HG03066 (cell line): Measurements from ENCODE around the gene PPP5C.
"Not testable (repeated sequence)": the region's sequence is repeated elsewhere in the genome, so short reads cannot be mapped to it uniquely, and the experiment has no call there.

Experiments used
- ATAC-seq: cut with Tn5 transposase; IDR thresholded peaks from one replicate; pipeline ENCODE4 v1.9.1; 2021; ENCODE audit warnings: low read depth; ENCODE audit not compliant: unreplicated experiment

The PPP5C gene

DNA sequence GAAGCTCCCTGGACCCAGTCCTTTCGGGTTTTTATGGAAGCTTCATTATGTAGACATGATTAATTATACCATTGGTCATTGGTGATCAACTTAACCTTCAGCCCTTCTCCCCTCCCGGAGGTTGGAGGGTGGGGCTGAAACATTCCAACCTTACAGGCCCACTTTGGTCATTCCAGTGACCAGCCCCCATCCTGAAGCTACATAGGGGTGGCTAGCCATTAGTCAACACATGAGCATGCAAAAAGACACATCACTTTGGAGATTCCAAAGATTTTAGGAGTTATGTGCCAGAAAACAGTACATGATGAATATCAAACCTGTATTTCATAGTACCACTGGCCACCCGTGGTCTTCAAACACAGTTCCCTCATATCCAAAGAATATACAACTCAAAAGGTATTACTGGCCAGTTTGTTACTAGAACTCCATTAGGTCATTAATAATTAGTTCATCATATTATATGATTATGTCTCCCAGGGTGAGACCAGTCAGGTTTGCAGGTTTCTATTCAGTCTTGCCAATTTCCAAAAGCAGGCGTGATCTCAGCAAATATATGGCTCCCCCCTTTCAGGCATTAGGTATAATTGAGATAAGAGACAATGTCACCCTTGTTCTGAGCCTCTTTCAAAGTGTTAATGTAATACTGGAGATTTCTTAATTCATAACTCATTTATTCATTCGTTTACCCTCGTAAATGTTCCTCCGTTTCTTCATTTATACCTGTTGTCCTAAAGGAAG, 11.1 kb downstream of the PPP5C start:
- no peak for ATAC-seq

DNA sequence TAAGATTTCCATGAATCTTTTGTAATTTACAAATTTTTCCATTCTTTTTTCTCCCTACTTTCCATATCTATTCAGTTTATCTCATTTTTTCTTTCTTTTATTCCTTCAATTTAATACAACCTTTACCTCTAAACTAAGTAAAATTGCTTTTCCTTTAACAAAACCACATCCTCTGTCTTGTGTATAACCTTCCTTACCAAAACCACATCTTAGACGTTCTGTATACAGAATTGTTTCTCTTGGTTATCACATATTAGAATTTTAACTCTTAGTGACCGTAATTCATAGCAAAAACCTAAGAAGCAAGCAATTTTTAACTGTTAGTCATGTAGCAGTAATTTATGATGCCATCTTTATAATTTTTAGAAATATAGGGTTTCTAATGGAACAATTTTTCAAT, 15.0 kb downstream of the PPP5C start:
- ATAC-seq = no peak

DNA sequence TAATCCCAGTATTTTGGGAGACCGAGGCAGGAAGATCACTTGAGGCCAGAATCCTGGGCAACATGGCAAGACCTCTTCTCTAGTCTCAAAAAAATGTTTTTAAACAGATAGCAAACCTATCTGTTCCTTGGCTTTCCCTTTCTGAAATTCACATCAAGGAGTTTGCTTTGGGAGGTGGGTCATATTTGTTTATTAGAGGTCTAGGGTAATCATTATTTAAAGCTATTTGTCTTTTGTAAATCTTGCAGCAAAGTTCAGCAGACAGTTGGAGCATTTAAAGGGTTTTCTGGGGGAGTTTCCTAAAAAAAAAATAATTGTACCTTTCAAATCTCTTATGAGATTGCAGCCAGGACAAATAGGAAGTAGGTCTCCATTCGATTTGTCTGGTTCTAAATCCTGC, 17.5 kb downstream of the PPP5C start:
- no peak for ATAC-seq

DNA sequence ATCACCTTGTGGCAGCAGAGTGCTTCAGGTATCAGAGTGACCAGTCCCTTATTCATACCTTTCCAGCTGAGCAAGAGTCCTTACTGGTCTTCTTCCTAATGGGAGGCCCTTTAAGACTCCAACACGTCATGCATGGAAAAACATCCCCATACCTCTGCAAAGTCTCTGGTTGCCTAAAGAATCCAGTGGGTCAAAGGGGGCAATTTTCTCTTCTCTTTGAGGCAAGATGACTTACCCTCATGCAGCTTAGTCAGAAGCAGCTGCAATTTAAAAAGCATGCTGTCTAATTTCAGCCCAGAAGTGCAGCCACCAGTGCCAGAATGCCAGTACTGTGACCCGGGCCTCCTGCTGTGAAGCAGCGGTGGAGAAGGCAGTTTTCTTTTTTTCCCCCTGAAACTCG, 18.7 kb downstream of the PPP5C start:
- ATAC-seq = no peak

DNA sequence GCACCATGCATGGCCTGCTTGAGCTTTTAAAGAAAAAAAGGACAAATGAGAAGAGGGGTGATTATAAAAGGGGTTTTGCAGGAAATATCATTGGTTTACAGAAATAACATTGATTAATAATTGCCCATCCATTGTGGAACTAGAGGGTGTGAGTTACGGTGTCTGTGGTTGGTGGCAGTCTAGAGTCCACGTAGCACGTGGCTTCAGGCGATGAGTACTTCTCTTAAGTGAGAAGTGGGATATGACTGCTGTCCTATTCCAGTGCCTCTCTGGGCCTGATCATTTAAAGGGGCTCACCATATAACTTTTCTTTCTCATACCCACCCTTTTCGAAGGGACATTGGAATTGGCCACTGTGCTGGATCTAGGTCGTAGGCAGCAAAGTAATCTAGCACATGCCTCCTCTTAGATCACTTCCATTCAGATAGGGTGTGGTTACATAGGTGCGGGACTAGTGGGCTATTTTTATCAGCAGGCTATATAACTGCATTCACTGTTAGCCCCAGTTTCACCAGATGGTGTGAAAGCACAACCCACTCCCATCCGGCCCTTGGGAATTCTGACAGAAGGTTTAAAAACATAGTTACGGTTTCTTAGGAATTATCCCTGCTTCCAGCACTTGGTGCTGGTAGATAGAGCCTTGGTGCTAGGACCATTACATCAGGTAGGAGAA, 19.9 kb downstream of the PPP5C start:
- no peak for ATAC-seq

DNA sequence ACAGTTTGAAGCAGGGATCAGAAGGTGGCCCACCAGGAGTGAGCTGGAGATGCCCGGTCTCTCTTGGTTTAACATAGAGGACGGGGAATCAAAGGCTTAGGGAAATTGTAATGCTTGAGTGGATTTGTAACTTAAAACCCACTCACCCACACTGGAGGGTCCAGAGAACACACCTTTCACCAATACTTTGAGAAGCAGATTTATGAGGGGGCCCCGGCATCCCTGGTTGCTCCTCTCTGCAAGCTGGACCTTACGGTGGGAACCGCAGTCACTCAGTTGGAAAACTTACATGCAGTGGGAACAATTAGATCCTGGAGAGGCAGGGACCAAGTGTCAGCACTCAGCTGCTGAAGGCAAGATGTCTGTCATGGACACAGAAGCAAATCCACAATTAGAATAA, 20.5 kb downstream of the PPP5C start:
- no peak for ATAC-seq

DNA sequence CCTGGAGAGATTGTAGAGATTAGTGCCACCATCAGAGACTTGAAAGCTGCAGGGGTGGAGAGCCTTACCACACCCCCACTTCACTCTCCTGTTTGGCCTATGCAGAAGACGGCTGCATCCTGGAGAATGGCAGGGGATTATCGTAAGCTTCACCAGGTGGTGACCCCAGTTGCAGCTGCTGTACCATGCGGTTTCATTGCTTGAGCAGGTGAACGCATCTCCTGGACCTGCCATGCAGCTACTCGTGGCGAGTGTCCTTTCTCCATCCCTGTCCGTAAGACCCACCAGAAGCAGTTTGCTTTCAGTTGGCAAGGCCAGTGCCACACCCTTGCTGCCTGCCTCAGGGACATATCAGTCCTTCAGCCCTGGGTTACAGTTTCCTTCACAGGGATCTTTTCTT, 21.2 kb downstream of the PPP5C start:
- no peak for ATAC-seq

DNA sequence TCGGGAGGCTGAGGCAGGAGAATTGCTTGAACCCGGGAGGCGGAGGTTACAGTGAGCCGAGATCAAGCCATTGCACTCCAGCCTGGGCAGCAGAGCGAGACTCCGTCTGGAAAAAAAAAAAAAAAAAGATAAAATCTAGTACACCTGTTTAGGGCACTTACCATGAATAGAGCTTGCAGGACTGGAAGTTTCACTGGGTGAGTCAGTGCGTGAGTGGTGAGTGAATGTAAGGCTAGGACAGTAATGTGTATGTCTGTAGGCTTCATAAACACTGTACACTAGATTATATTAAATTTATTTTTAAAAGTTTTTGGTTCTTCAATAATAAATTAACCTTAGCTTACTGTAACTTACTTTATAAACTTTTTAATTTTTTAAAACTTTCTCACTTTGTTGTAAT, 22.9 kb downstream of the PPP5C start:
- ATAC-seq = no peak

DNA sequence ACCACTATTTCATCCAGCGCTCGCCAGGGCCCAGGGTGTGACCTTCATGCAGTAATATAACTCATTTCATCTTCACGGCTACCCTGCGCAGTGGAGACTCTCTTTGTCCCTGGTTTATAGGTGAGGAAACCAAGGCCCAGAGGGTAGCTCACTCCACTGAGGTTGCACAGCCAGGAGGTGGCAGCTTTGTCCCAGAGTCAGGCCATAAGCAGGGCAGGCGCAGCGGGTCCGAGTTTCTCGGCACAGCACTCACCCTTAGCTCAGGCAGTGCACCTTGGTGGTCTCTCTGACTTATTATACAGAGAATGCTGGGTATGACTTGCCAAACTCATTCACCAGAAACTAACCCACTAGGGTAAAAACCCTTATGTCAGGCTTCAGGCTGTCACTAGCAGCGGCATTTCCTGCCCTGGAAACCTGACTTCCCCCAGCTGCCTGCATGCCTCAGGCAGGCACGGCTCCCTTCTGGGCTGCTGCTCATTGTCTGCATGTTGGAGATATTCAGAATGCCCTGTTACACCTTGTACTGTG, 24.5 kb downstream of the PPP5C start:
- no peak for ATAC-seq

DNA sequence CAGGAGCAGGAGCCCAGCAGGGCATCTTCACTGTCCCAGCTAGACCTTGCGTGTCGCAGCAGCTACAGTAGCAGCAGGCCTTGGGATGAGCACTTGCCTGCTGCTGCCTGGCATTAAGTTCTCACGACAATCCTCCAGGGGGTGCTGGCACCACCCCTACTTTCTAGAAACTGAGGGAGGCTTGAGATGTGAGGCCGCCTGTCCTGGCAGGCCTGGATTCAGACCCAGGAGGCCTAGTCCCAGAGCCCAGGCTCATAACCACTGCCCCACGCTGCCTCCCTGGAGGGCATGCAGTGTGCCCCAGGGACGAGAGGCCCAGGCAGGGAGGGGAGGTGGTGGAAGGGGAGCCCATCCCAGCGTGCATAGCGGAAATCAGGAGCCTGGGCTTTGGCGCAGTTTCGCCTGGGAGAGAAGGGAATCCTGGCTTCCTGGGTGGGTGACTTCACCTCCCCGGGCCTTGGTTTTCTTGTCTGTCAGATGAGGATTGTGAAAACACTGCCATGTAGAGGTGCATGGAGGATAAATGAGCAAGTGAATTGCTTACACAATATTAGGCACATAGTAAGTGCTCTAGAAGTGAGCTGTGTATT, 26.1 kb downstream of the PPP5C start:
- ATAC-seq = no peak

DNA sequence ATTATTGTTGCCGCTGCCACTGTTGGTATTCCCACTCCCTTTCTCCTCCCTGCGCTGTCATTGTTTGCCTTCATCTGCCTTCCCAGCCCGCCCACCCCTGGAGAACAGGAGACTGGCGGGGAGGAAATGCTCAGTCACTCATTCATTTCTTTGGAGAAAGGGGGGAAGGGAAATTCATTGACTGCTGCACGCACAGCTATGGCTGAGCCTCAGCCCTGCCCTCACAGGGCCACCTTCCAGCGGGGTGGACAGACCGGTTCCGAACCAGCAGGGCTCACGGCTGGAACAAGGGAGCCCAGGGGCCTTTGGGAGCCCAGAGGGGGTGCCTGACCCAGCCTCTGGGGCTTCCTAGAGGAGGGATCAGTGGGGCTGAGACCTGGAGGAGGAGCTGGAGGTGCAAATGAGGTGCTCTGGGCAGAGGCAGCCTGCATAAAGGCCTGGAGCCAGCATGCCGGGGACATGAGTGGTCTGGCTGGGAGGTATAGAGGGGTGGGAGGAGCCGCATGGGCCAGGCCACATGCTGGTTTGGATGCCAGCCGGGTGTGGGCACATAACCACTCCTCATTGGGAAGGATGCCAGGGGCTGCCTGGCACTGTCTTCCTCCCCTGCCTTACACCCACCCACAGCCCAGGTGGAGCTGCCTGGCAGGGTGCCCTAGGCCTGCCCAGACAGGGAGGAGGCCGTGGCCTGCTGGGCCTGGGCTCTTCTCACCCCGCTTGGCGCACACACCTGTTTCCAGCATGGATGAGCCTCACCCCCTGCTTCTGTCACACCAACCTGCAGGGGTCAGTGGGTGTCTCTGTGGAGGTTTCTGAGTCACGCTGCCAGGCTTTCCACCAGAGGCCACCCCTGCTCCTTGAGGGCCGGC, 26.8 kb downstream of the PPP5C start:
- no peak for ATAC-seq

DNA sequence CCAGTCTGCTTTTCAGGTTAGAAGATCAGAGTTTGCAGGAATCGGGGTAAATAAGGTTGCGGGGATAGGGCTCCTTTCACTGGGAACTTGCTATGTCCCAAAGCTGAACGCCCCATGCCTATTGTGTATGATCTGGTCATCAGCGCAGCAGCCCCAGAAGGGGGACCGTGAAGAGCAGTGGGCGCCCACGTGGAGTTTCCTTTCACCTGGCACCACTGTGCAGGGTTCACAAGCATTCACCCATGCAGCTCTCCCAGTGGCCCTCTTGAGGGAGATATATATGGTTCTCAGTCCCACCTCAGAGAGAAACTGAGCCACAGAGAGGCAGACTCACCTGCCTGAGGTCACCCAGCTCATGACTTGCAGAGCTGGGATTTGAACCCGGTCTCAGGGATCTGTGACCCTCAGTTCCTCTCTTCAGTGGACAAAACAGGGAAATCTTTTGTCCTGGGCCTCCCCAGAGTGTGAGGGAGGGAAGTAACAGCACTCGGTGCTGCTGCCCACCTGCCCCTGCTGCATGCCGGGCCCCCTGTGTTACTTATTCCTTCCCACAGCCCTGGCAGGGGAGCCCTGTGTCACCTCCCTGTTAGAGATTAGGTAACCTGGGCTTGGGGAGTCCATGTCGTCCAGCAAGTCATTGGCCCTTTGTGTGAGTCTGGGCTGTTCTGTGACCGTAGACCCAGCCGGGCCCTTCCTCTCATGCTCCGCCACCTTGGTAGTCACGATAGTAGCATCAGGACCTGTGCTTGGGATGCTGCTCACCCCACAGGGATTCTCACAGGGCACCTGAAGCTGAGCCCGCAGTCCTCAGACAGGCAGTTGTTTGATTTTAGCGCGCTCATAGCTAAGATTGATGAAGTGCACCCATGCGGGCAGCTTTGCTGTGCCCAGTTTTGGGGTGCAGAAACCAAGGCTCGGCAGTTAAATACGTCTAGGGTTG, 27.9 kb downstream of the PPP5C start:
- ATAC-seq = no peak

DNA sequence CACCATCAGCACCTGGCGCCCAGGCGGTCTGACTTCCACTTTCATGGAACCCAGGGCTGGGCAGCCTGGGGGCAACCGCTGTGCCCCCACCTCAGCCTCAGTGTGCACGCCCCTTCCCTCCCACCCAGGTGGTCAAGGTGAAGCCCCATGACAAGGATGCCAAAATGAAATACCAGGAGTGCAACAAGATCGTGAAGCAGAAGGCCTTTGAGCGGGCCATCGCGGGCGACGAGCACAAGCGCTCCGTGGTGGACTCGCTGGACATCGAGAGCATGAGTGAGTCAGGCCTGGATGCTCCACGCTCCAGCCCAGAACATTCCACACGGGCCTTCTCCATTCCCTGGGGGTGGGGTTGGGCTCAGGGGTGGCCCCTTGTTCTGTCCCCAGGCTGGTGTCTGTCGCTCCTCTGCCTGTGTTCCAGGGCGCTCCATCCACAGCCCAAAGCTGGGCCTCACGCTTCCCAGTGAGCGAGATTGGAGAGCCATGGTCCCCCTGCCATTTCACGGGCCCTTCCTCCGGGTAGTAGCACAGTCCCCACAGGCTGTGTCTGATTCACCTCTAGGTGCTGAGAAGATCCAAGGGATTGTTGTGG, 28.7 kb downstream of the PPP5C start:
- not testable (repeated sequence) for ATAC-seq

DNA sequence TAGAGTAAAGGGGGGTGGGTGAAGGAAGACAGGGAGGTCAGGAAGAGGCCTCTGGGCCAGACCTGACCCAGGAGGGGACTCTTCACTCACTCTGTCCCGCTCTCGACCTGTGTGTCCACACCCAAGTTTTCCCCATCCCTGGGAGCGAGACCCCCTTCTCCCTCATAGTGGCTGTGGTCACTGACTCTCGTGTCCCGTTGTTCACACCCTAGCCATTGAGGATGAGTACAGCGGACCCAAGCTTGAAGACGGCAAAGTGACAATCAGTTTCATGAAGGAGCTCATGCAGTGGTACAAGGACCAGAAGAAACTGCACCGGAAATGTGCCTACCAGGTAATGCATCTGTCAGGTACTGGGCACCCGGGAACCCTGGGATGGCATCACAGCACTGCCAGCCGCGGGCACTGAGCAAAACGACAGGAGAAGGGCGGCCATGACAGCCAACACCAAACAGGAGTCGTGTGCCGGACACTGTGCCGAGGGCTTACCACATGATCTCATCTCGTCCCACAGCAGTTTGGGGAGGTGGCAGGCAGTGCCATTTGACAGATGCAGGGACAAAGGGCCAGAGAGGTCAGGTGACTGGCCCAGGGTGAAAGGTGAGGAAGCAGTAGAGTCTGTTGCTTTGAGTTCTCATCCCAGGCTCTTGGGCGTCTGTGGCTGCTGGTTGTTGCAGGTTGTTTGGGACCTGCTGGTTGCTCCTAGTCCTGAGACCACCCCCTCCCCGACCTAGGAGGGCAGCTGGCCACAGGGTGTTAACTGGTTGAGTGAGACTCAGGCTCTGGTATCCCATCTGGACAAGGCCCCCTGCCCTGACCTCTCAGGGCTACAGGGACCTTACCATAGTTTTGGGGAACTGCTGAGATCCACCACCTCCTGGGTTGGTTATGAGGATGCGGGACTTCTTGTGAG, 29.6 kb downstream of the PPP5C start:
- ATAC-seq = no peak

DNA sequence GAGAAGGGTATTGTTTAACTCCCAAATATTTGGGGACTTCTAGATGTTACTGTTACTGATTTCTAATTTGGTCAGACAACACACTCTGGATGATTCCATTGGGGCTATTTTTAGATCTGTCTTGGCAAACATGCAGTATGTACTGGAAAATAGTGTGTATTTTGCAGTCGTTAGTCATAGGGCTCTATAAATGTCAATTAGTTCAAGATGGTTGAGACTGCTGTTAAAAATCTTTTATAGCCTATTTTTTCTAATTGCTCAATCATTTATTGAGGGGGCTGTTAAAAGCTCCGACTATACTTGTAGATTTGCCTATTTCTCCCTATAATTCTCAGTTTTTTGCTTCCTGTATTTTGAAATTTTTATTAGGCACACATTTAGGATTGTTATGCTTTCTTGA, 31.4 kb downstream of the PPP5C start:
- no peak for ATAC-seq

DNA sequence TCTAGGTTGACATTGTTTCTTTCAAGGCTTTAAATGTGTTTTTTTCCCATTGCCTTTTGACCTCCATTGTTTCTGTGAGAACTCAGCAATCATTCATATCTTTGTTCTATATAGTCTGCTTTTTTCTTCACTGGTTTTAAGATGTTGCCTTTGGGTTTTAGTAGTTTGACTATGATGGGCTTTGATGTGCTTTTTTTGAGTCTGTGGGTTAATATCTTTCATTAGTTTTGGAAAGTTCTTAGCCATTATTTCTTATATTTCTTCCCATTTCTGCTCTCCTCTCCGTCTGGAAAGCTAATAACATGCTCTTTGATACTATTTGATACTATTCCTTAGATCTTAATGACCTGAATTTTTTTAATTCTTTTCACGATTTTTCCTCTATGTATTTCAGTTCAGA, 33.8 kb downstream of the PPP5C start:
- ATAC-seq = no peak

DNA sequence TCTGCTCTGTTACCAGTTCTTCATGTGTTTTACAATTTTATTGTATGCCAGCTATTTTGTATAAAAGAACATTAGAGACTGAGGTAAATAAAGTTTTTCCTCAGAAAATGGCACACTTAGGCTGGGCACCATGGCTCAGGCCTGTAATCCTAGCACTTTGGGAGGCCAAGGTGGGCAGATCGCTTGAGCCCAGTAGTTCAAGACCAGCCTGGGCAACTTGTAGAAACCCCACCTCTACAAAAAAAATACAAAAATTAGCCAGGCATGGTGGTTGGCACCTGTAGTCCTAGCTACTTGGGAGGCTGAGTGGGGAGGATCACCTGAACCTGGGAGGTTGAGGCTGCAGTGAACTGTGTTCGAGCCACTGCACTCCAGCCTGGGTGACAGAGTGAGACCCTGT, 34.5 kb downstream of the PPP5C start:
- ATAC-seq = no peak

DNA sequence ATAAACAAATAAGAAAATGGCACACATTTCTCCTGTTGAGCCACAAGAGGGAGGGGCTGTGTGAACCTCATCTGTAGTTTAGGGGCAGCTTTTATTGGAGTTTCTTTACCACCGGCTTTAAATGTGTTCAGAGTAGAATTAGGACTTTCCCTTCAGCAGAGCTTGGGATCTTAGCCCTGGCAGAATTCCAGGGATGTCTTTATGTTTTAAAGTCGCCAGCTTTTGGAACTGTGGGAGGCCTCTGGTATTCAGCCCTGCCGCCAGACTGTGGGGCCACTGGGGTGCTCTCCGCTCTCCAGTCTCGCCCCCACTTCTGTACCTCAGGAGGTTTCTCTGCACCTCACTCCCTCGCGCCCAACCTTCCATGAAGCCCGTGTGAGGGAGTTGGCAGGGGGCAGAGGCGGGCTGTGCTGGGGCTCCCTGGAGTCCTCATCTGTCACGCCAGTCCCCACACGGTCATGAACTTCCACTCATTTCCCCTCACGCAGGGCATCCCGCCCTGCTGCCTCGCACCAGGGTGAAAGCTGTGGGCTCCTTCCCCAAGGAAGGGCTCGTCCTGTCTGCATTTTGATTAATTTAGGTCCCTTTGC, 35.0 kb downstream of the PPP5C start:
- ATAC-seq = no peak
